Measurements from ENCODE around the gene TAOK3. TPM values are rescaled to one million over a fixed set of nuclear protein-coding genes. Genes with fewer than 3 reads are reported as not detected.

The TAOK3 gene
- total RNA-seq, 3 donors from 2014 or later, result 43.5 to 57.8 (median 46.9) TPM

GRCh38 chr12:118126119-118126757, 246.5 kb downstream of the TAOK3 start:
- TF ChIP-seq POLR2A (IDR thresholded peaks at IDR 0.05), result no peak
- TF ChIP-seq, protein P1, sequence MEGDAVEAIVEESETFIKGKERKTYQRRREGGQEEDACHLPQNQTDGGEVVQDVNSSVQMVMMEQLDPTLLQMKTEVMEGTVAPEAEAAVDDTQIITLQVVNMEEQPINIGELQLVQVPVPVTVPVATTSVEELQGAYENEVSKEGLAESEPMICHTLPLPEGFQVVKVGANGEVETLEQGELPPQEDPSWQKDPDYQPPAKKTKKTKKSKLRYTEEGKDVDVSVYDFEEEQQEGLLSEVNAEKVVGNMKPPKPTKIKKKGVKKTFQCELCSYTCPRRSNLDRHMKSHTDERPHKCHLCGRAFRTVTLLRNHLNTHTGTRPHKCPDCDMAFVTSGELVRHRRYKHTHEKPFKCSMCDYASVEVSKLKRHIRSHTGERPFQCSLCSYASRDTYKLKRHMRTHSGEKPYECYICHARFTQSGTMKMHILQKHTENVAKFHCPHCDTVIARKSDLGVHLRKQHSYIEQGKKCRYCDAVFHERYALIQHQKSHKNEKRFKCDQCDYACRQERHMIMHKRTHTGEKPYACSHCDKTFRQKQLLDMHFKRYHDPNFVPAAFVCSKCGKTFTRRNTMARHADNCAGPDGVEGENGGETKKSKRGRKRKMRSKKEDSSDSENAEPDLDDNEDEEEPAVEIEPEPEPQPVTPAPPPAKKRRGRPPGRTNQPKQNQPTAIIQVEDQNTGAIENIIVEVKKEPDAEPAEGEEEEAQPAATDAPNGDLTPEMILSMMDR (IDR thresholded peaks at IDR 0.05), result no peak
- no peak for TF ChIP-seq POLR2AphosphoS5 (IDR thresholded peaks at IDR 0.05)
- intact Hi-C loops (cut with DNase I; ENCODE audit: low total_unique reads), result no loop called here
- Histone ChIP-seq H3K9me3 (no peaks in the 10 kb centered on the region), H3K27ac (peak overlapping the region in 1 of 2 donors; percentile 52), H3K4me3 (no peak overlapping the region), H3K4me1 (no peaks in the 10 kb centered on the region), H3K36me3 (no peaks in the 10 kb centered on the region), H3K27me3 (no peaks in the 10 kb centered on the region)
- DNase-seq (ENCODE audit: low spot score in 2 of 2), result peak; percentile 68 to 81

- Histone ChIP-seq H3K4me3 (no peak overlapping the region), H3K9me3 (no peaks in the 10 kb centered on the region), H3K36me3 (no peaks in the 10 kb centered on the region), H3K4me1 (no peaks in the 10 kb centered on the region), H3K27me3 (no peaks in the 10 kb centered on the region), H3K27ac (no peak overlapping the region)
- intact Hi-C loops (cut with DNase I; ENCODE audit: low total_unique reads), result no loop called here
- TF ChIP-seq POLR2A (IDR thresholded peaks at IDR 0.05) (no peak), POLR2AphosphoS5 (IDR thresholded peaks at IDR 0.05) (no peak)
- TF ChIP-seq, protein P1 (IDR thresholded peaks at IDR 0.05), result no peak
- DNase-seq (ENCODE audit: low spot score in 2 of 2), result no peak
Observed at GRCh38 chr12:118125743-118126118, 247.0 kb downstream of the TAOK3 start.

DNA sequence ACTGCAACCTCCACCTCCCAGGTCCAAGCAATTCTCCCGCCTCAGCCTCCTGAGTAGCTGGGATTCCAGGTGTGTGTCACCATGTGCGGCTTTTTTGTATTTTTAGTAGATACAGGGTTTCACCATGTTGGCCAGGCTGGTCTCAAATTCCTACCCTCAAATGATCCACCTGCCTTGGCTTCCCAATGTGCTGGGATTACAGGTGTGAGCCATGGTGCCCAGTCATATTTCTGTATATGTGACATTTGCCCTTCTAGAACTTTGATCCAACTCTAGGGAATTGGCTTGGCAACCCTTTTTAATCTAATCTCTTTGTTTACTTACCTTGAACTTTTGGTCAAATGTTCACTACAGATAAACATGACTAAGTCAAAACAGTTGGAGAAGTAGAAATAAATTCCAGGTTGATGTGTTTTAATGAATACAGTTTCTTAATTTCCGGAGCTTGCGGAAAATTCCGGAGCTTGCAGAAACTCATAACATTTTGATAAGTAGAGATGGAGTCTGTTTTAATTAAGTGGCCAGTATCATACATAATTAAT, 248.3 kb downstream of the TAOK3 start:
- Histone ChIP-seq H3K4me1 (no peaks in the 10 kb centered on the region), H3K9me3 (no peaks in the 10 kb centered on the region), H3K36me3 (no peaks in the 10 kb centered on the region), H3K27ac (no peak overlapping the region), H3K4me3 (no peak overlapping the region), H3K27me3 (no peaks in the 10 kb centered on the region)
- TF ChIP-seq, protein P1 (IDR thresholded peaks at IDR 0.05), result no peak
- TF ChIP-seq POLR2AphosphoS5 (IDR thresholded peaks at IDR 0.05) (no peak), POLR2A (IDR thresholded peaks at IDR 0.05) (no peak)
- intact Hi-C loops (cut with DNase I; ENCODE audit: low total_unique reads), result no loop called here
- DNase-seq (ENCODE audit: low spot score in 2 of 2), result no peak

- no peaks in the 10 kb centered on the region for H3K4me1 ChIP-seq
Observed at GRCh38 chr12:118122264-118122663, 250.4 kb downstream of the TAOK3 start.

More at GRCh38 chr12:118122264-118122663, 250.4 kb downstream of the TAOK3 start:
- no peak for DNase-seq (ENCODE audit: low spot score in 2 of 2)
- Histone ChIP-seq H3K27ac (no peak overlapping the region), H3K9me3 (no peaks in the 10 kb centered on the region), H3K36me3 (no peaks in the 10 kb centered on the region), H3K27me3 (no peaks in the 10 kb centered on the region), H3K4me3 (no peak overlapping the region)
- TF ChIP-seq POLR2AphosphoS5 (IDR thresholded peaks at IDR 0.05) (no peak), POLR2A (IDR thresholded peaks at IDR 0.05) (no peak)
- TF ChIP-seq, protein P1 (IDR thresholded peaks at IDR 0.05), result no peak
- intact Hi-C loops (cut with DNase I; ENCODE audit: low total_unique reads), result no loop called here

All from breast epithelium (tissue), 4 donors.